Left lung (tissue), 14 donors: ENCODE results near the gene ZNF677. TPM values are rescaled to one million over a fixed set of nuclear protein-coding genes. Genes with fewer than 3 reads are reported as not detected.
A peak's percentile ranks its signal among the peaks of the same experiment; 100 is the strongest.
"Not testable (repeated sequence)": the region's sequence is repeated elsewhere in the genome, so short reads cannot be mapped to it uniquely, and the experiment has no call there.

Experiments
- ATAC-seq: fragments of 200-7000 bp; cut with Tn5 transposase; one replicate; pipeline ENCODE4 v1.9.1; 2020; ENCODE audit warnings: moderate library complexity
- DNase-seq, 4 donors: peaks; one replicate each; pipeline ENCODE4 v3.0.0-alpha.2; 2013 to 2020
- H3K27ac ChIP-seq, 2 donors: fragments of 200-600 bp; sonication (generic) in 1 of 2; one replicate each; pipeline versions ENCODE4 v1.5.0 to v1.8.0; 2020 to 2021
- H3K27me3 ChIP-seq, 2 donors: fragments of 200-600 bp; sonication (generic) in 1 of 2; one replicate each; pipeline versions ENCODE4 v1.5.0 to v1.8.0; 2020 to 2021
- H3K36me3 ChIP-seq, 2 donors: fragments of 200-600 bp; sonication (generic) in 1 of 2; one replicate each; pipeline versions ENCODE4 v1.5.0 to v1.8.0; 2020 to 2021
- H3K4me1 ChIP-seq, 2 donors: fragments of 200-600 bp; one replicate each; pipeline ENCODE4 v1.8.0; 2021
- H3K4me3 ChIP-seq, 2 donors: fragments of 200-600 bp; sonication (generic) in 1 of 2; one replicate each; pipeline versions ENCODE4 v1.5.0 to v1.8.0; 2020 to 2021; ENCODE audit warnings: mild to moderate bottlenecking in 1 of 2
- H3K9me3 ChIP-seq, 2 donors: fragments of 200-600 bp; sonication (generic) in 1 of 2; one replicate each; pipeline versions ENCODE4 v1.5.0 to v1.8.0; 2020 to 2021
- CTCF ChIP-seq, 2 donors: fragments of 200-600 bp; sonication (generic) in 1 of 2; IDR thresholded peaks; one replicate each; pipeline versions ENCODE4 v1.5.0 to v1.8.0; 2021; ENCODE audit warnings: antibody characterized with exemption in 2 of 2
- intact Hi-C, 2 donors: fragments of 100-400 bp; cut with DNase I; formaldehyde crosslinking; loops; one replicate each; pipeline versions ENCODE4 v1.11.2 to v1.14.2; 2022
- long read RNA-seq, 12 donors: library from polyadenylated mRNA in 2 of 12; unstranded in 2 of 12; transcript quantifications; one replicate each; pipeline ENCODE4 v2.0.0 and lab custom pipeline, GENCODE V29; 2019 to 2026
- polyA plus RNA-seq, 6 donors: library from polyadenylated mRNA; unstranded; fragments of 120-200 nt; gene quantifications; one replicate each; pipeline ENCODE4 v1.2.1, GENCODE V29; 2013; ENCODE audit not compliant: insufficient read length in 6 of 6
- total RNA-seq, 2 donors: library from RNA; stranded (reverse); fragmentation: NEBNext Ultra II Directional; extraction: Animal tissue kit (Norgen Biotek cat#: 25700); gene quantifications; one replicate each; pipeline ENCODE4 v1.2.1, GENCODE V29; 2021
- donor health status: DM: no; HTN: yes; CAD: no.
- donor health status: DM: no; HTN: no; CAD: no.

Gene ZNF677
- total RNA-seq (10 to 100 TPM; 13.8 to 16.9 TPM), polyA plus RNA-seq (10 to 100 TPM; 49.7 to 58.3 (median 55.8) TPM)
- long read RNA-seq, donor 1, transcript ZNF677-209 (1 exons, 3,207 nt): major isoform, 20 of 42 reads
- long read RNA-seq, donor 1, transcript ZNF677-211 (4 exons, 719 nt): minor isoform, 6 of 42 reads
- long read RNA-seq, donor 1, transcript ZNF677-202 (1 exons, 1,801 nt): minor isoform, 8 of 42 reads
- long read RNA-seq, donor 1, partial matches to known transcripts: 0 of 42 reads
- long read RNA-seq, donor 1, other reads (novel, unspliced or antisense): 0 of 42 reads
- long read RNA-seq, donor 2, transcript ZNF677-202 (1 exons, 1,801 nt): minor isoform, 8 of 59 reads
- long read RNA-seq, donor 2, transcript ZNF677-209 (1 exons, 3,207 nt): major isoform, 34 of 59 reads
- long read RNA-seq, donor 2, transcript ZNF677-211 (4 exons, 719 nt): minor isoform, 8 of 59 reads
- long read RNA-seq, donor 2, partial matches to known transcripts: 0 of 59 reads
- long read RNA-seq, donor 2, other reads (novel, unspliced or antisense): 0 of 59 reads
- long read RNA-seq, donor 3, transcript ZNF677-209 (1 exons, 3,207 nt): major isoform, 9 of 18 reads
- long read RNA-seq, donor 3, transcript ZNF677-211 (4 exons, 719 nt): minor isoform, 5 of 18 reads
- long read RNA-seq, donor 3, partial matches to known transcripts: 0 of 18 reads
- long read RNA-seq, donor 3, other reads (novel, unspliced or antisense): 0 of 18 reads
- long read RNA-seq, donor 4, partial matches to known transcripts: 0 of 7 reads
- long read RNA-seq, donor 4, other reads (novel, unspliced or antisense): 2 of 7 reads
- long read RNA-seq, donor 5, transcript ZNF677-202 (1 exons, 1,801 nt): minor isoform, 11 of 40 reads
- long read RNA-seq, donor 5, transcript ZNF677-209 (1 exons, 3,207 nt): major isoform, 18 of 40 reads
- long read RNA-seq, donor 5, partial matches to known transcripts: 0 of 40 reads
- long read RNA-seq, donor 5, other reads (novel, unspliced or antisense): 0 of 40 reads
- long read RNA-seq, donor 6, transcript ZNF677-209 (1 exons, 3,207 nt): major isoform, 12 of 21 reads
- long read RNA-seq, donor 6, partial matches to known transcripts: 0 of 21 reads
- long read RNA-seq, donor 6, other reads (novel, unspliced or antisense): 0 of 21 reads
- long read RNA-seq, donor 7, partial matches to known transcripts: 0 of 7 reads
- long read RNA-seq, donor 7, other reads (novel, unspliced or antisense): 0 of 7 reads
- long read RNA-seq, donor 8, transcript ZNF677-202 (1 exons, 1,801 nt): minor isoform, 5 of 18 reads
- long read RNA-seq, donor 8, transcript ZNF677-211 (4 exons, 719 nt): major isoform, 6 of 18 reads
- long read RNA-seq, donor 8, transcript ZNF677-209 (1 exons, 3,207 nt): minor isoform, 5 of 18 reads
- long read RNA-seq, donor 8, partial matches to known transcripts: 0 of 18 reads
- long read RNA-seq, donor 8, other reads (novel, unspliced or antisense): 0 of 18 reads
- long read RNA-seq, donor 9: 0 reads
- long read RNA-seq, donor 10, partial matches to known transcripts: 0 of 10 reads
- long read RNA-seq, donor 10, other reads (novel, unspliced or antisense): 3 of 10 reads
- long read RNA-seq, donor 11: 0 reads
- long read RNA-seq, donor 12, transcript ZNF677-202 (1 exons, 1,801 nt): major isoform, 5 of 17 reads
- long read RNA-seq, donor 12, transcript ZNF677-211 (4 exons, 719 nt): major isoform, 5 of 17 reads
- long read RNA-seq, donor 12, transcript ZNF677-209 (1 exons, 3,207 nt): major isoform, 5 of 17 reads
- long read RNA-seq, donor 12, partial matches to known transcripts: 0 of 17 reads
- long read RNA-seq, donor 12, other reads (novel, unspliced or antisense): 0 of 17 reads

GRCh38 chr19:53254411-53255341 lies at the start of gene ZNF677:
Gene ZNF677, minus strand, starts transcription at chr19:53254873. Its CDS starts 3,323 bp downstream, at chr19:53251550.
- DNase-seq: peak; percentile 72 to 95 (median 90)

GRCh38 chr19:53301341-53301740 lies 46.7 kb upstream of the ZNF677 start:
- H3K4me3 ChIP-seq, ATAC-seq, H3K27ac ChIP-seq, intact Hi-C loops, H3K4me1 ChIP-seq, H3K36me3 ChIP-seq: not testable (repeated sequence)
- Histone ChIP-seq H3K27me3 (peaks cover 0 to 15% of the 10 kb centered on the region in 2 donors), H3K9me3 (peaks cover 0 to 14% of the 10 kb centered on the region in 2 donors)
- DNase-seq: peak in 2 of 4 donors; percentile 0 to 5

More at GRCh38 chr19:53254411-53255341, at the start of gene ZNF677:
- Histone ChIP-seq H3K27ac (peak within 1 kb of the TSS; percentile 54 to 76), H3K4me1 (peaks cover 0 to 9% of the 10 kb centered on the region in 2 donors), H3K4me3 (peak within 1 kb of the TSS; percentile 54 to 61), H3K9me3 (peaks cover 0 to 79% of the 10 kb centered on the region in 2 donors), H3K36me3 (peaks cover 0 to 30% of the 10 kb centered on the region in 2 donors), H3K27me3 (no peaks in the 10 kb centered on the region)
- ATAC-seq: peak; percentile 100
- intact Hi-C loops: no loop called here
- no peak for TF ChIP-seq CTCF (IDR thresholded peaks at IDR 0.05)

GRCh38 chr19:53294786-53295441 lies 40.2 kb upstream of the ZNF677 start:
- ATAC-seq: no peak
- H3K9me3 ChIP-seq: peaks cover 0 to 69% of the 10 kb centered on the region in 2 donors
- no peak overlapping the region for H3K27ac ChIP-seq
- no peak overlapping the region for H3K4me3 ChIP-seq
- H3K27me3 ChIP-seq: no peaks in the 10 kb centered on the region
- no peak for DNase-seq
- no peak for TF ChIP-seq CTCF (IDR thresholded peaks at IDR 0.05)
- intact Hi-C loops: no loop called here
- H3K4me1 ChIP-seq: no peaks in the 10 kb centered on the region
- H3K36me3 ChIP-seq: no peaks in the 10 kb centered on the region

GRCh38 chr19:53290758-53291549 lies 36.3 kb upstream of the ZNF677 start:
- H3K27me3 ChIP-seq: no peaks in the 10 kb centered on the region
- no peak for ATAC-seq
- no peak for TF ChIP-seq CTCF (IDR thresholded peaks at IDR 0.05)
- peak in 1 of 4 donors; percentile 73 for DNase-seq
- H3K4me3 ChIP-seq: no peak overlapping the region
- no peaks in the 10 kb centered on the region for H3K36me3 ChIP-seq
- peaks cover 0 to 83% of the 10 kb centered on the region in 2 donors for H3K9me3 ChIP-seq
- no peaks in the 10 kb centered on the region for H3K4me1 ChIP-seq
- intact Hi-C loops: no loop called here
- H3K27ac ChIP-seq: no peak overlapping the region
